PC-9 (cell line): Measurements from ENCODE around the gene THAP8.

ENCODE experiments used
- CTCF ChIP-seq: fragments of 200-600 bp; sonication (generic); conservative IDR thresholded peaks from 2 replicates; pipeline ENCODE4 v1.6.1; 2017; ENCODE audit warnings: mixed run types, antibody characterized with exemption, mild to moderate bottlenecking, moderate library complexity
- EZH2 ChIP-seq: fragments of 200-600 bp; sonication (generic); IDR thresholded peaks from 2 replicates; pipeline ENCODE4 v1.8.0; 2017; ENCODE audit warnings: antibody characterized with exemption, low read depth

- TF ChIP-seq CTCF (no peak), EZH2 (no peak)
These were observed 30.3 kb upstream of the THAP8 start for GRCh38 chr19:36084231-36085009.
